HepG2 (cell line): Measurements from ENCODE around the gene S100Z. TPM values are rescaled to one million over a fixed set of nuclear protein-coding genes. Genes with fewer than 3 reads are reported as not detected.
A peak's percentile ranks its signal among the peaks of the same experiment; 100 is the strongest.
"Not testable (repeated sequence)": the region's sequence is repeated elsewhere in the genome, so short reads cannot be mapped to it uniquely, and the experiment has no call there.

Source experiments
- ATAC-seq: fragments of 200-7000 bp; cut with Tn5 transposase; 3 replicates; pipeline ENCODE4 v1.9.1; 2020; ENCODE audit warnings: mild to moderate bottlenecking, moderate library complexity
- BruUV-seq: library from RNA; stranded (reverse); fragments of 400-500 nt; replicated peaks from 2 replicates; lab custom pipeline; 2021; lab: Mats Ljungman, UMichigan
- CTCF ChIA-PET: fragments of 300-600 bp; formaldehyde crosslinking; extraction: SDS; loops from one replicate; lab custom pipeline; 2021; ENCODE audit warnings: low total read pairs, inconsistent platforms, low intra/inter-chr PET ratio; lab: Yijun Ruan, JAX
- POLR2A ChIA-PET: fragments of 350-600 bp; sonication (Branson Sonifier 250); formaldehyde crosslinking; loops from one replicate; lab custom pipeline; 2020; ENCODE audit warnings: antibody characterized with exemption, inconsistent platforms; lab: Yijun Ruan, JAX
- DNase-seq: peaks from one replicate; pipeline ENCODE4 v3.0.0-alpha.2; 2015; ENCODE audit warnings: low spot score
- FAIRE-seq: peaks from 3 replicates; lab custom pipeline; 2011; peaks lifted over from hg19 to GRCh38; lab: Jason Lieb, UNC
- H2AFZ ChIP-seq: one replicate; pipeline ENCODE4 v1.6.1; 2011; ENCODE audit warnings: low read length, inconsistent platforms
- H3K27ac ChIP-seq: fragments of 300-600 bp; 3 replicates; pipeline ENCODE4 v1.8.0; 2011; ENCODE audit warnings: mixed run types, mild to moderate bottlenecking, mixed read lengths, low read length, inconsistent platforms; ENCODE audit not compliant: insufficient read depth; ENCODE audit errors: extremely low read length
- H3K27me3 ChIP-seq, 2 experiments: fragments of 200-600 bp in 1 of 2; 2 replicates in 1 of 2; 3 replicates in 1 of 2; pipeline versions ENCODE4 v1.6.0 to v1.8.0; 2011; ENCODE audit warnings: low read length in 2 of 2, mild to moderate bottlenecking in 2 of 2, moderate library complexity in 2 of 2, inconsistent platforms in 1 of 2; ENCODE audit not compliant: insufficient read depth in 2 of 2, control insufficient read depth in 1 of 2
- H3K36me3 ChIP-seq, 2 experiments: fragments of 200-600 bp in 1 of 2; replicated peaks in 1 of 2; 2 replicates in 1 of 2; 3 replicates in 1 of 2; pipeline versions ENCODE4 v1.5.1 to v1.8.0; 2011; ENCODE audit warnings: low read length in 2 of 2, inconsistent platforms in 1 of 2; ENCODE audit not compliant: insufficient read depth in 2 of 2, control insufficient read depth in 1 of 2
- H3K4me1 ChIP-seq: 2 replicates; pipeline ENCODE4 v1.5.1; 2012; ENCODE audit warnings: low read length, inconsistent platforms; ENCODE audit not compliant: insufficient read depth
- H3K4me2 ChIP-seq: 2 replicates; pipeline ENCODE4 v1.6.0; 2011; ENCODE audit warnings: low read depth, low read length, inconsistent platforms
- H3K4me3 ChIP-seq, 3 experiments: fragments of 200-600 bp in 1 of 3; sonication (generic), shearing (Covaris generic) in 1 of 3; replicated peaks in 1 of 3; 2 replicates each; pipeline ENCODE4 v1.5.1; 2011 to 2016; ENCODE audit warnings: low read length in 3 of 3, inconsistent platforms in 2 of 3, low read depth in 2 of 3, mild to moderate bottlenecking in 2 of 3, control low read depth in 1 of 3, mixed read lengths in 1 of 3; ENCODE audit not compliant: insufficient read depth in 1 of 3
- H3K79me2 ChIP-seq: one replicate; pipeline ENCODE4 v1.6.1; 2011; ENCODE audit warnings: low read length, inconsistent platforms; ENCODE audit not compliant: insufficient read depth
- H3K9ac ChIP-seq: 2 replicates; pipeline ENCODE4 v1.6.0; 2011; ENCODE audit warnings: mild to moderate bottlenecking, low read depth, low read length, inconsistent platforms; ENCODE audit not compliant: insufficient read depth
- H3K9me3 ChIP-seq: 2 replicates; pipeline ENCODE4 v1.5.1; 2012; ENCODE audit warnings: mild to moderate bottlenecking, low read length
- H4K20me1 ChIP-seq: 2 replicates; pipeline ENCODE4 v1.6.0; 2011; ENCODE audit warnings: inconsistent platforms, mild to moderate bottlenecking, low read length, moderate library complexity; ENCODE audit not compliant: insufficient read depth
- ARID5B ChIP-seq: IDR thresholded peaks from 2 replicates; pipeline ENCODE4 v1.4.0; 2020; ENCODE audit warnings: mild to moderate bottlenecking, missing genetic modification reagents
- ATF4 ChIP-seq, 2 experiments: fragments of 450-650 bp in 1 of 2; sonication (generic) in 1 of 2; formaldehyde crosslinking; IDR thresholded peaks; 2 replicates each; pipeline versions ENCODE4 v1.5.0 to v1.8.0; 2020 to 2022; ENCODE audit warnings: mild to moderate bottlenecking in 1 of 2, missing genetic modification reagents in 1 of 2
- GABPA ChIP-seq, 2 experiments: IDR thresholded peaks; 2 replicates each; pipeline ENCODE4 v1.6.1; 2011 to 2016; ENCODE audit warnings: low read depth in 2 of 2, low read length in 1 of 2, missing biosample characterization in 1 of 2, missing genetic modification characterization in 1 of 2
- HIC2 ChIP-seq: sonication (generic); formaldehyde crosslinking; IDR thresholded peaks from 2 replicates; pipeline ENCODE4 v1.9.0; 2022; ENCODE audit warnings: low read depth, missing genetic modification reagents
- RARA ChIP-seq: IDR thresholded peaks from 2 replicates; pipeline ENCODE4 v1.6.1; 2016; ENCODE audit warnings: missing genetic modification reagents, missing compliant biosample characterization
- SIN3A ChIP-seq: IDR thresholded peaks from 2 replicates; pipeline ENCODE4 v1.6.1; 2011; ENCODE audit warnings: low read depth, mild to moderate bottlenecking, control low read depth, low read length, borderline replicate concordance
- TCF7 ChIP-seq: sonication (generic); IDR thresholded peaks from 2 replicates; pipeline ENCODE4 v1.6.1; 2016; ENCODE audit warnings: antibody characterized with exemption, low read depth
- ZNF580 ChIP-seq: IDR thresholded peaks from 2 replicates; pipeline ENCODE4 v1.6.1; 2016; ENCODE audit warnings: low read depth, borderline replicate concordance
- ZNF644 ChIP-seq: IDR thresholded peaks from 2 replicates; pipeline ENCODE4 v1.6.1; 2016; ENCODE audit warnings: low read depth
- WGBS: methylation state at CpG from one replicate; pipeline ENCODE4 v1.1.6; 2017; ENCODE audit warnings: low lambda C conversion rate; 5-methylcytosine and 5-hydroxymethylcytosine counted together
- in situ Hi-C: cut with HindIII; loops from 2 replicates; pipeline ENCODE4 v1.10.0; 2017; ENCODE audit warnings: low pct_unique_long_range_greater_than_20kb; ENCODE audit not compliant: extremely low pct_ligation_motif_present
- intact Hi-C: fragments of 100-400 bp; cut with micrococcal nuclease; formaldehyde crosslinking; loops from one replicate; pipeline ENCODE4 v1.10.0; 2022; ENCODE audit not compliant: unreplicated experiment
- polyA plus RNA-seq, 8 experiments: library from polyadenylated mRNA; depleted of rRNA in 3 of 8; stranded (reverse) in 7 of 8; unstranded in 1 of 8; fragments of >200 nt; fragmentation: Illumina TruSeq in 4 of 8; extraction: Trizol in 4 of 8; gene quantifications; 2 replicates each; pipeline versions ENCODE4 v1.2.1 to v1.2.3, GENCODE V29; 2011 to 2016; ENCODE audit warnings: low read depth in 4 of 8, missing spikeins in 1 of 8, mixed read lengths in 1 of 8; ENCODE audit not compliant: insufficient read depth in 1 of 8
- total RNA-seq, 5 experiments: library from RNA; depleted of rRNA; stranded (reverse); fragments of >200 nt; fragmentation: Illumina TruSeq; extraction: Trizol; gene quantifications; 2 replicates each; pipeline ENCODE4 v1.2.3, GENCODE V29; 2016; ENCODE audit warnings: low read depth in 1 of 5

Gene S100Z
- total and polyA plus RNA-seq, 2 of the 13 experiments (the other 11 are each of a cell fraction or from before 2014, with no cell fraction given) = 0.22 TPM; not detected in 1

- intact Hi-C loops = no loop called here
Observed at GRCh38 chr5:76908166-76908565, 58.4 kb downstream of the S100Z start.

GRCh38 chr5:76910344-76910933 lies 60.6 kb downstream of the S100Z start:
- H3K4me3 ChIP-seq, H3K27me3 ChIP-seq, H2AFZ ChIP-seq, FAIRE-seq, H3K9ac ChIP-seq, H4K20me1 ChIP-seq, POLR2A ChIA-PET, CTCF ChIA-PET, intact Hi-C loops, H3K36me3 ChIP-seq, H3K4me2 ChIP-seq, H3K79me2 ChIP-seq, H3K9me3 ChIP-seq, H3K4me1 ChIP-seq, in situ Hi-C loops, BruUV-seq, ATAC-seq, H3K27ac ChIP-seq: not testable (repeated sequence)
- peak; percentile 9 for DNase-seq
- WGBS = 9% methylated on average over 4 of the region's 9 CpGs
- TF ChIP-seq ZNF644 (CRISPR knock-in tag) = peak; percentile 60; the same call in 1 of the 2 replicates
- TF ChIP-seq ARID5B = 0 out of 2 replicates have a peak, but pooled peaks have one; percentile 8
- peak; percentile 14; the same call in 1 of the 2 replicates for TF ChIP-seq TCF7
- TF ChIP-seq HIC2 (CRISPR knock-in tag) = peak; percentile 31; the same call in 1 of the 2 replicates
- peak in 1 of 2 experiments; percentile 61; a peak in 1 of 4 replicates for TF ChIP-seq ATF4 (CRISPR knock-in tag; IDR thresholded peaks at IDR 0.05)
- peak; percentile 42; the same call in 1 of the 2 replicates for TF ChIP-seq RARA (CRISPR knock-in tag)

More at GRCh38 chr5:76908166-76908565, 58.4 kb downstream of the S100Z start:
- no peaks in the 10 kb centered on the region; a peak in 1 of 5 replicates for H3K27me3 ChIP-seq
- no TSS peak for BruUV-seq
- POLR2A ChIA-PET = no interaction called here
- no peak overlapping the region for H3K9ac ChIP-seq
- FAIRE-seq (no peak), DNase-seq (no peak)
- in situ Hi-C loops = no loop called here
- H2AFZ ChIP-seq = no peak overlapping the region
- no peaks in the 10 kb centered on the region for H3K79me2 ChIP-seq
- H3K27ac ChIP-seq = no peak overlapping the region
- no peak for TF ChIP-seq SIN3A
- TF ChIP-seq GABPA (IDR thresholded peaks at IDR 0.05; ENCODE audit: low read depth, low read length) = no peak
- peak; percentile 26; the same call in 1 of the 2 replicates for TF ChIP-seq GABPA (CRISPR knock-in tag; IDR thresholded peaks at IDR 0.05; ENCODE audit: low read depth)
- no peak for TF ChIP-seq ZNF580 (CRISPR knock-in tag)
- TF ChIP-seq, all 625 proteins: peak for 1
- 0 out of 2 replicates have a peak overlapping the region, but pooled peaks have one; percentile 7 for H3K4me2 ChIP-seq
- no peaks in the 10 kb centered on the region for H3K36me3 ChIP-seq
- H3K4me1 ChIP-seq = no peaks in the 10 kb centered on the region
- CTCF ChIA-PET = no interaction called here
- no peak for ATAC-seq
- no peaks in the 10 kb centered on the region for H4K20me1 ChIP-seq
- 46% methylated on average over 6 of the region's 7 CpGs for WGBS
- H3K9me3 ChIP-seq = no peaks in the 10 kb centered on the region
- no peak overlapping the region for H3K4me3 ChIP-seq
